Measurements from ENCODE around the gene NOTCH1.

NOTCH1 gene

GRCh38 chr9:136512651-136513071 lies 33.2 kb downstream of the NOTCH1 start:
- Histone ChIP-seq H3K36me3 (ENCODE audit: low read length) (no peaks in the 10 kb centered on the region), H3K9me2 (replicated peaks; ENCODE audit: insufficient read depth, low read length) (no peaks in the 10 kb centered on the region), H3K9ac (ENCODE audit: low read length) (no peak overlapping the region), H4K20me1 (ENCODE audit: low read depth, low read length) (no peaks in the 10 kb centered on the region), H3K4me3 (ENCODE audit: insufficient read depth, low read length, poor library complexity, severe bottlenecking) (no peak overlapping the region), H3K9me3 (ENCODE audit: insufficient read depth, low read length) (no peaks in the 10 kb centered on the region), H3F3A (ENCODE audit: insufficient read depth) (no peaks in the 10 kb centered on the region), H3K27ac (ENCODE audit: low read depth, low read length) (no peak overlapping the region), H3K79me2 (ENCODE audit: insufficient read depth, low read length) (no peaks in the 10 kb centered on the region), H3K27me3 (ENCODE audit: low read length) (no peaks in the 10 kb centered on the region), H3K4me2 (ENCODE audit: low read depth, low read length, poor library complexity, severe bottlenecking) (no peak overlapping the region), H2AFZ (ENCODE audit: low read depth, low read length, severe bottlenecking) (no peak overlapping the region)
- no peak for TF ChIP-seq CTCF (IDR thresholded peaks at IDR 0.05; ENCODE audit: insufficient read depth, low read length, poor library complexity, severe bottlenecking)
- TF ChIP-seq EZH2phosphoT487 (conservative IDR thresholded peaks at IDR 0.05; ENCODE audit: low read length): no peak

GRCh38 chr9:136511670-136512592 lies 33.9 kb downstream of the NOTCH1 start:
- no peak for TF ChIP-seq CTCF (IDR thresholded peaks at IDR 0.05; ENCODE audit: insufficient read depth, low read length, poor library complexity, severe bottlenecking)
- no peak for TF ChIP-seq EZH2phosphoT487 (conservative IDR thresholded peaks at IDR 0.05; ENCODE audit: low read length)
- H3K27ac ChIP-seq (ENCODE audit: low read depth, low read length): no peak overlapping the region
- no peaks in the 10 kb centered on the region for H3K79me2 ChIP-seq (ENCODE audit: insufficient read depth, low read length)
- no peaks in the 10 kb centered on the region for H3K9me3 ChIP-seq (ENCODE audit: insufficient read depth, low read length)
- H3K4me2 ChIP-seq (ENCODE audit: low read depth, low read length, poor library complexity, severe bottlenecking): no peak overlapping the region
- no peak overlapping the region for H2AFZ ChIP-seq (ENCODE audit: low read depth, low read length, severe bottlenecking)
- no peaks in the 10 kb centered on the region for H3K36me3 ChIP-seq (ENCODE audit: low read length)
- H4K20me1 ChIP-seq (ENCODE audit: low read depth, low read length): no peaks in the 10 kb centered on the region
- no peaks in the 10 kb centered on the region for H3K27me3 ChIP-seq (ENCODE audit: low read length)
- no peak overlapping the region for H3K4me3 ChIP-seq (ENCODE audit: insufficient read depth, low read length, poor library complexity, severe bottlenecking)
- H3K9ac ChIP-seq (ENCODE audit: low read length): no peak overlapping the region
- no peaks in the 10 kb centered on the region for H3K9me2 ChIP-seq (replicated peaks; ENCODE audit: insufficient read depth, low read length)
- no peaks in the 10 kb centered on the region for H3F3A ChIP-seq (ENCODE audit: insufficient read depth)

GRCh38 chr9:136511144-136511669 lies 34.6 kb downstream of the NOTCH1 start:
- no peaks in the 10 kb centered on the region for H3K79me2 ChIP-seq (ENCODE audit: insufficient read depth, low read length)
- no peak overlapping the region for H3K9ac ChIP-seq (ENCODE audit: low read length)
- H3K9me2 ChIP-seq (replicated peaks; ENCODE audit: insufficient read depth, low read length): no peaks in the 10 kb centered on the region
- H3K27me3 ChIP-seq (ENCODE audit: low read length): no peaks in the 10 kb centered on the region
- no peak overlapping the region for H3K4me2 ChIP-seq (ENCODE audit: low read depth, low read length, poor library complexity, severe bottlenecking)
- no peak overlapping the region for H3K4me3 ChIP-seq (ENCODE audit: insufficient read depth, low read length, poor library complexity, severe bottlenecking)
- TF ChIP-seq EZH2phosphoT487 (conservative IDR thresholded peaks at IDR 0.05; ENCODE audit: low read length) (no peak), CTCF (IDR thresholded peaks at IDR 0.05; ENCODE audit: insufficient read depth, low read length, poor library complexity, severe bottlenecking) (no peak)
- H3K9me3 ChIP-seq (ENCODE audit: insufficient read depth, low read length): no peaks in the 10 kb centered on the region
- H3F3A ChIP-seq (ENCODE audit: insufficient read depth): no peaks in the 10 kb centered on the region
- H4K20me1 ChIP-seq (ENCODE audit: low read depth, low read length): no peaks in the 10 kb centered on the region
- no peak overlapping the region for H2AFZ ChIP-seq (ENCODE audit: low read depth, low read length, severe bottlenecking)
- H3K36me3 ChIP-seq (ENCODE audit: low read length): no peaks in the 10 kb centered on the region
- no peak overlapping the region for H3K27ac ChIP-seq (ENCODE audit: low read depth, low read length)
